OCI-LY1 (cell line): ENCODE data around the gene SFT2D3.

Source experiments
- H2AFZ ChIP-seq: fragments of 200-600 bp; sonication (generic), shearing (Covaris generic); 2 replicates; pipeline ENCODE4 v1.6.0; 2014; ENCODE audit warnings: antibody characterized with exemption, mild to moderate bottlenecking, low read length
- H3F3A ChIP-seq: fragments of 200-600 bp; sonication (generic), shearing (Covaris generic); 2 replicates; pipeline ENCODE4 v1.6.0; 2014; ENCODE audit warnings: mild to moderate bottlenecking, antibody characterized with exemption, low read length, moderate library complexity; ENCODE audit not compliant: insufficient read depth
- H3K27ac ChIP-seq: fragments of 200-600 bp; sonication (generic); 2 replicates; pipeline ENCODE4 v1.5.1; 2014; ENCODE audit warnings: low read length, mixed run types, mild to moderate bottlenecking, low read depth; ENCODE audit not compliant: poor library complexity, severe bottlenecking
- H3K27me3 ChIP-seq: fragments of 200-600 bp; sonication (generic); 2 replicates; pipeline ENCODE4 v1.6.0; 2014; ENCODE audit warnings: antibody characterized with exemption, mild to moderate bottlenecking, low read length, moderate library complexity; ENCODE audit not compliant: insufficient read depth
- H3K36me3 ChIP-seq: fragments of 200-600 bp; sonication (generic); 2 replicates; pipeline ENCODE4 v1.6.1; 2014; ENCODE audit warnings: mild to moderate bottlenecking, antibody characterized with exemption, low read length, moderate library complexity, mixed read lengths; ENCODE audit not compliant: insufficient read depth
- H3K4me1 ChIP-seq: fragments of 200-600 bp; sonication (generic); 2 replicates; pipeline ENCODE4 v1.5.1; 2014; ENCODE audit warnings: mild to moderate bottlenecking, low read length, moderate library complexity; ENCODE audit not compliant: insufficient read depth, severe bottlenecking
- H3K4me2 ChIP-seq: fragments of 200-600 bp; sonication (generic), shearing (Covaris generic); 2 replicates; pipeline ENCODE4 v1.6.1; 2014; ENCODE audit warnings: low read length
- H3K4me3 ChIP-seq: fragments of 200-600 bp; sonication (generic); 2 replicates; pipeline ENCODE4 v1.5.1; 2014; ENCODE audit warnings: low read length, low read depth, mild to moderate bottlenecking, mixed read lengths; ENCODE audit not compliant: poor library complexity, severe bottlenecking
- H3K79me2 ChIP-seq: fragments of 200-600 bp; shearing (Covaris generic); 2 replicates; pipeline ENCODE4 v1.6.1; 2016; ENCODE audit warnings: mixed run types, low read length, mixed read lengths; ENCODE audit not compliant: insufficient read depth
- H3K9ac ChIP-seq: fragments of 200-600 bp; sonication (generic), shearing (Covaris generic); 2 replicates; pipeline ENCODE4 v1.6.1; 2014; ENCODE audit warnings: mild to moderate bottlenecking, low read length, mixed read lengths
- H3K9me2 ChIP-seq: fragments of 200-600 bp; sonication (generic), shearing (Covaris generic); 2 replicates; pipeline ENCODE4 v1.6.1; 2014; ENCODE audit warnings: low read depth, mild to moderate bottlenecking, low read length, mixed read lengths
- H3K9me3 ChIP-seq: fragments of 200-600 bp; shearing (Covaris generic); 2 replicates; pipeline ENCODE4 v1.6.1; 2014; ENCODE audit warnings: low read length, mixed read lengths
- H4K20me1 ChIP-seq: fragments of 200-600 bp; sonication (generic), shearing (Covaris generic); 2 replicates; pipeline ENCODE4 v1.6.0; 2016; ENCODE audit warnings: mild to moderate bottlenecking, low read length; ENCODE audit not compliant: insufficient read depth
- EZH2 ChIP-seq: fragments of 200-600 bp; sonication (generic), shearing (Covaris generic); IDR thresholded peaks from 2 replicates; pipeline ENCODE4 v1.8.0; 2017; ENCODE audit warnings: borderline replicate concordance, mixed run types, mild to moderate bottlenecking, antibody characterized with exemption, low read length, moderate library complexity, mixed read lengths
- TF ChIP-seq, protein P1 (sequence below): fragments of 200-600 bp; sonication (generic), shearing (Covaris generic); IDR thresholded peaks from 2 replicates; pipeline ENCODE4 v1.5.1; 2017; ENCODE audit warnings: mild to moderate bottlenecking, antibody characterized with exemption, low read length, moderate library complexity, mixed read lengths

The SFT2D3 gene

DNA sequence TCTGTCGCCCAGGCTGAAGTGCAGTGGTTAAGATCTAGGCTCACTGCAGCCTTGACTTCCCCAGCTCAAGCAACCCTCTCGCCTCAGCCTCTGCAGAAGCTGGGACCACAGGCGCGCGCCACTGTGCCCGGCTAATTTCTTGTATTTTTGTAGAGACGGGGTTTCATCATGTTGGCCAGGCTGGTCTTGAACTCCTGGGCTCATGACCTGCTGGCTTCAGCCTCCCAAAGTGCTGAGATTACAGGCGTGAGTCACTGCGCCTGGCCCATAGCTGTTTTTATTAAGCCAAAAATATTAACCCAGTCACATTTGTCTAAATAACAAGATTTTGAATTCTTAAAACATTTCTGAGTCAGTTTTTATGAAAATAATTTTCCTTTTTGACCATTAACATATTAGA, 6.3 kb upstream of the SFT2D3 start:
- Histone ChIP-seq H4K20me1 (no peaks in the 10 kb centered on the region), H3K4me1 (no peaks in the 10 kb centered on the region), H3K79me2 (no peaks in the 10 kb centered on the region), H3K27ac (no peak overlapping the region), H3K4me3 (no peak overlapping the region), H3K36me3 (no peaks in the 10 kb centered on the region; the same call in 1 of the 2 replicates), H3K9me3 (peaks cover 9% of the 10 kb centered on the region; the same call in 1 of the 2 replicates), H3K4me2 (no peak overlapping the region), H3F3A (no peaks in the 10 kb centered on the region), H3K9ac (no peak overlapping the region), H3K27me3 (no peaks in the 10 kb centered on the region), H3K9me2 (no peaks in the 10 kb centered on the region), H2AFZ (no peak overlapping the region)
- TF ChIP-seq EZH2 = no peak
- TF ChIP-seq, protein P1, sequence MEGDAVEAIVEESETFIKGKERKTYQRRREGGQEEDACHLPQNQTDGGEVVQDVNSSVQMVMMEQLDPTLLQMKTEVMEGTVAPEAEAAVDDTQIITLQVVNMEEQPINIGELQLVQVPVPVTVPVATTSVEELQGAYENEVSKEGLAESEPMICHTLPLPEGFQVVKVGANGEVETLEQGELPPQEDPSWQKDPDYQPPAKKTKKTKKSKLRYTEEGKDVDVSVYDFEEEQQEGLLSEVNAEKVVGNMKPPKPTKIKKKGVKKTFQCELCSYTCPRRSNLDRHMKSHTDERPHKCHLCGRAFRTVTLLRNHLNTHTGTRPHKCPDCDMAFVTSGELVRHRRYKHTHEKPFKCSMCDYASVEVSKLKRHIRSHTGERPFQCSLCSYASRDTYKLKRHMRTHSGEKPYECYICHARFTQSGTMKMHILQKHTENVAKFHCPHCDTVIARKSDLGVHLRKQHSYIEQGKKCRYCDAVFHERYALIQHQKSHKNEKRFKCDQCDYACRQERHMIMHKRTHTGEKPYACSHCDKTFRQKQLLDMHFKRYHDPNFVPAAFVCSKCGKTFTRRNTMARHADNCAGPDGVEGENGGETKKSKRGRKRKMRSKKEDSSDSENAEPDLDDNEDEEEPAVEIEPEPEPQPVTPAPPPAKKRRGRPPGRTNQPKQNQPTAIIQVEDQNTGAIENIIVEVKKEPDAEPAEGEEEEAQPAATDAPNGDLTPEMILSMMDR = no peak

DNA sequence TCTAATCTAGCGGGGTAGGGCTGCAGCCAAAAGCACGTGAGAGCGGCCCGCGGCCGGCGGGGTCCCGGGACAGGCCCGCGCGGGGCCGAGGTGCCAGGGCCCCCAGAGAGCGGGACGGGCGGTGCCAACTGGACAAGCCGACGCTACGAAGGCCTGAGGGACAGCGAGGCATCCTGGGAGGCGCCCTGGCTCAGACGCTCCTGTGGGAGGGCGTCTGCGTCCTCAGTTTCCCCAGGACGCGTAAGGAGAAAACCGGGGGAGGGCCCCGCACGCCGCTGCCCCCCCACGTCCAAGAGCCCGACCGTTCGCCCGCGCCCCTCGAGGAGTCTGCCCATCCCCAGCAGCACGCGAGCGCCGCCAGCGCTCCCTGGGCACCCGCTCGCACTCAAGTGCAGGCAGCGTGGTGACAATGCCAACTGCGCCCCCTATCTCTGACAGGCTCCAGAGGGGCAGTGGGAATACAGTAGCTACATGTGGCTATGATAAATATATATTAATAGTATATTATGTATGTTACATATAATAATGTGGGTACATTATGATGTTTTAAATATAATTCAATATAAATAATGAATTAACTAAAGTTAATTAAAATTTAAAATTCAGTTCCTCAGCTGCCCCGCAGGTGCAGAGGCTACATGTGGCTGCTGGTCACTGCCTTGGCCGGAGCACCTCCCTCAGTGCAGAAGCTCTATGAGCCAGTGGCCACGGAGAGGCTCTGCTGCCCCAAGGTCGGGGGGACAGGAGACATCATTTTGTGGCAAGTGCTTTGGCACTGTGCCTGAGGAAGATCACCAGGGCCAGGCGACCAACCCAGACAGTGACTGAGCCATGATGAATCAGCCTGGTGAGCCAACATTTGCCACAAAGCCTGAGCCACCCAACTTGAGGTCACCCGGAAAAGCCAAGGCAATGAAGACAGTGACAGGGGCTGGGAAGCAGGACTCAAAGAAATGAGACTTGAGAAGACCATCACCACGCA, 5.5 kb upstream of the SFT2D3 start:
- Histone ChIP-seq H3K79me2 (no peaks in the 10 kb centered on the region), H3F3A (no peaks in the 10 kb centered on the region), H3K4me3 (no peak overlapping the region), H3K4me1 (peaks cover 5% of the 10 kb centered on the region), H3K9ac (no peak overlapping the region), H3K9me2 (no peaks in the 10 kb centered on the region), H3K4me2 (no peak overlapping the region), H4K20me1 (no peaks in the 10 kb centered on the region), H3K27me3 (no peaks in the 10 kb centered on the region), H2AFZ (no peak overlapping the region), H3K36me3 (no peaks in the 10 kb centered on the region; the same call in 1 of the 2 replicates), H3K27ac (no peak overlapping the region), H3K9me3 (0 out of 2 replicates have a peak, but pooled peaks cover under 1% of the 10 kb centered on the region)
- TF ChIP-seq, protein P1 = no peak
- no peak for TF ChIP-seq EZH2

DNA sequence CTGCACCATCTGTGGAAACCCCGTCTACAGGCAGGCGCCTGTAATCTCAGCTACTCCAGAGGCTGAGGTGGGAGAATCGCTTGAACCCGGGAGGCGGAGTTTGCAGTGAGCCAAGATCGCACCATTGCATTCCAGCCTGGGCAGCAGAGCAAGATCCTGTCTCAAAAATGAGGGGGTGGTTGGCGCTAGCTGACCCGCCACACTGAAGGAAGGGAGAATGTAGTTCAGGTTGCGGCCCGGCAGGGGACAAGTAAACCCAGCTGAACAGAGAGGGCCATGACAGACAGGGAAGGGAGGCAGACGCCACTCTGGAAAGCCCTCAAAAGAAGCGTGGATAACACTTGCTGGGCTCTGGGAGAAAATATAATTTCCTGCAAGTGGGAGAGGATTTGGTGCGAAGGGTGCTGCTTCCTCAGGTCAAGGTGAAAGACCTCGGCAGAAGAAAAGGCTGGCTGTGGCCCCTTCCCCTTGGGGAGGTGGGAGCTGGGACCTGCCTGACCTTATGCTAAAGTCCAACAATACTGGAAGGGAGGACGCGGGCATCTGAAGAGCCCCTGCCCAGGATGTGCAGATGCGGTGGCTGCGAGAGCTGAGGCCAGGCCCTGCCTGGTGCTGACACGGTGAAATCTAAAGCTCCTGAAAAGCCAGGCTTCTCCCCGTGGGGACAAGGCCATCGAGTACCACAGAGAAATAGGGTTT, 3.7 kb upstream of the SFT2D3 start:
- H3K9me2 ChIP-seq = no peaks in the 10 kb centered on the region
- no peak overlapping the region for H3K27ac ChIP-seq
- H3K27me3 ChIP-seq = no peaks in the 10 kb centered on the region
- TF ChIP-seq, protein P1 = no peak
- TF ChIP-seq EZH2 = no peak
- peaks cover 15% of the 10 kb centered on the region for H3K4me1 ChIP-seq
- H3K9ac ChIP-seq = no peak overlapping the region
- H3K4me2 ChIP-seq = no peak overlapping the region
- H2AFZ ChIP-seq = no peak overlapping the region
- H3K36me3 ChIP-seq = no peaks in the 10 kb centered on the region; the same call in 1 of the 2 replicates
- H3F3A ChIP-seq = no peaks in the 10 kb centered on the region
- no peaks in the 10 kb centered on the region for H3K79me2 ChIP-seq
- H3K4me3 ChIP-seq = no peak overlapping the region
- no peaks in the 10 kb centered on the region for H3K9me3 ChIP-seq
- H4K20me1 ChIP-seq = no peaks in the 10 kb centered on the region
